Effector memory CD8-positive, alpha-beta T cell (primary cell): ENCODE results near the gene TRIM33.
"Not testable (repeated sequence)": the region's sequence is repeated elsewhere in the genome, so short reads cannot be mapped to it uniquely, and the experiment has no call there.

Experiments used
- ATAC-seq: fragments of 150-1000 bp; cut with Tn5 transposase; replicated peaks from 2 replicates; pipeline ENCODE4 v1.10.0; 2021; ENCODE audit warnings: mild to moderate bottlenecking, moderate library complexity
- DNase-seq, 3 experiments: peaks; one replicate each; pipeline ENCODE4 v3.0.0; 2021
- H3K27ac Mint-ChIP-seq, 2 donors: one replicate each; pipeline ENCODE4 v1.8.0; 2022; ENCODE audit warnings: mild to moderate bottlenecking in 2 of 2, mixed read lengths in 2 of 2, moderate library complexity in 2 of 2
- H3K27me3 Mint-ChIP-seq, 2 donors: one replicate each; pipeline ENCODE4 v1.8.0; 2022; ENCODE audit warnings: mixed read lengths in 2 of 2
- H3K36me3 Mint-ChIP-seq: one replicate; pipeline ENCODE4 v1.8.0; 2022; ENCODE audit warnings: mild to moderate bottlenecking, moderate library complexity, mixed read lengths; ENCODE audit not compliant: insufficient read depth
- H3K4me1 Mint-ChIP-seq, 2 donors: one replicate each; pipeline ENCODE4 v1.8.0; 2022; ENCODE audit warnings: low read depth in 2 of 2, mixed read lengths in 2 of 2
- H3K4me3 Mint-ChIP-seq, 2 donors: one replicate each; pipeline ENCODE4 v1.8.0; 2022; ENCODE audit warnings: mild to moderate bottlenecking in 2 of 2, mixed read lengths in 2 of 2, moderate library complexity in 2 of 2
- H3K9me3 Mint-ChIP-seq, 2 donors: one replicate each; pipeline ENCODE4 v1.8.0; 2022; ENCODE audit warnings: mixed read lengths in 2 of 2

TRIM33 gene

DNA sequence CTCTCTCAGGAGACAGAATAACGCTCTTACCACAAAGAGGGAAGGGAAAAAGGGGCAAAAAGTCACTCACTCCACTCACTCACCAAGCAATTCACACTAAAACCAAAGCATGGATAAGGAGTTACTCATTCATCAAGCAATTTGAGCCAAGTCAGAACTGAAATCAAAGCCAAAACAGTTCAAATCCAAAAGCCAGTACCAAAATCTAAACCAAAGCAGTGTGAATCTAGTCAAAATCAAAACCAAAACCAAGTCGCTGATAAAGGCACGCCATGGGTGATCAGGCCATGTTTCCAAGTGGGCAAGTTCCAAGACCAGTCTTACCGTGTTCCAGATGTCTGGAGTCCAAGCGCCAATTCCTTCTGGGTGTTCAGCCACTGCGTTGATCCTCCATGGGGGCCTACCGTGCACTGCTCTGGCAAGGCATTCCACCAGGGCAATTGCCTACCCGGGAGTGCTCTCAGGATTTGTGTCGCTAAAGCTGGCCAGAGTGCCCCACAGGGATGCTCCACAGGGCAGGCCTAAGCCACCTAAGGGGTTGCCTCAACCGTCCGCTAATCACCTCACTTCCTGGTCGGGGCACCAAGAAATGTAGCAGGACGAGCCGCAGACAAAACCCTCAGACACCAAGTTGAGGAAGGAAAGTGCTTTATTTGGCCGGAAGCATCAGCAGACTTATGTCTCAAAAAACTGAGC is 142.3 kb downstream of the TRIM33 start:
- H3K27me3 Mint-ChIP-seq, result peaks cover 0 to 7% of the 10 kb centered on the region in 2 donors
- H3K36me3 Mint-ChIP-seq, result no peaks in the 10 kb centered on the region
- H3K4me1 Mint-ChIP-seq, result no peaks in the 10 kb centered on the region
- no peak overlapping the region for H3K27ac Mint-ChIP-seq
- ATAC-seq (no peak), DNase-seq (no peak)
- H3K9me3 Mint-ChIP-seq, result peaks cover 0 to 1% of the 10 kb centered on the region in 2 donors
- H3K4me3 Mint-ChIP-seq, result no peak overlapping the region

DNA sequence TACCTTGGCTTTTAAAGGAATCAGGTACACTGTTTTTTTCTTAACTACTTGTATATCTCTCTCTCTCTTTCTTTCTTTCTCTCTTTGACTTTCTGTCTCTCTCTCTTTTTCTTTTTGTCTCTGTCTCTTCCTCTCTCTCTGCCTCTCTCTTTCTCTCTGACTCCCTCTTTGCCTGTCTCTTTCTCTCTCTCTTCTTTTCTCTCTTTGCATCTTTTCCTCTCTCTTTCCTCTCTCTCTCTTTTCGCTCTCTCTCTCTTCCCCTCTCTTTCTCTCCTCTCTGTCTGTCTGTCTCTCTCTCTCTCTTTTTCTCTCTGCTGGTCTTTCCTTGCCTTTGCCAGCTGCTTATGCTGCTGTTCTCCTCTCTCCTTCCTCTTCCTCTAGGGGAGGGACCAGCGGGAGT is 143.2 kb downstream of the TRIM33 start:
- Mint-ChIP-seq H3K36me3 (no peaks in the 10 kb centered on the region), H3K4me1 (no peaks in the 10 kb centered on the region), H3K9me3 (peaks cover 0 to 2% of the 10 kb centered on the region in 2 donors), H3K4me3 (no peak overlapping the region), H3K27me3 (peaks cover 0 to 7% of the 10 kb centered on the region in 2 donors), H3K27ac (no peak overlapping the region)
- DNase-seq (no peak), ATAC-seq (no peak)

- not testable (repeated sequence) for H3K36me3 Mint-ChIP-seq, DNase-seq, ATAC-seq, H3K4me1 Mint-ChIP-seq, H3K4me3 Mint-ChIP-seq, H3K27me3 Mint-ChIP-seq, H3K27ac Mint-ChIP-seq, H3K9me3 Mint-ChIP-seq
These were observed 147.8 kb downstream of the TRIM33 start for GRCh38 chr1:114363230-114363629.

DNA sequence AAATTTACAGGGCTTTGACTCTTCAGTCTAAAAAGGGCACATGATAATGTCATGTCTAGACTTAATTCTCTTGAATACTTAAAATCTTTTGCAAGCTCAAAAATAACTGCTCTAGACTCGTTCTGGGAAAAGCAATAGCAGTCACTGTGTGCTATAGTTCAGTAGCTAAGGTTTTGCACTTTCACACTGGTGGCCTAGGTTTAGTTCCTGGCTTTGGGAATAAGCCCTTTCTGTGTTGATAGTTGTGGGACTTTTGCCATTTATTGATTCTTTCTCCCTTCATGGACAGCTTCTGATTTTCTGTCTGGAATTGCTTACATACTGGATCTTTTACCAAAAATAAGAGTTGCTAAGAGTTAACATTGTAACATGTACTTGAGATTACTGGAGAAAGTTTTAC is 151.2 kb downstream of the TRIM33 start:
- DNase-seq, result no peak
- Mint-ChIP-seq H3K27ac (no peak overlapping the region), H3K27me3 (no peaks in the 10 kb centered on the region), H3K4me3 (no peak overlapping the region), H3K36me3 (no peaks in the 10 kb centered on the region), H3K4me1 (no peaks in the 10 kb centered on the region), H3K9me3 (peaks cover 0 to 2% of the 10 kb centered on the region in 2 donors)
- ATAC-seq, result no peak

DNA sequence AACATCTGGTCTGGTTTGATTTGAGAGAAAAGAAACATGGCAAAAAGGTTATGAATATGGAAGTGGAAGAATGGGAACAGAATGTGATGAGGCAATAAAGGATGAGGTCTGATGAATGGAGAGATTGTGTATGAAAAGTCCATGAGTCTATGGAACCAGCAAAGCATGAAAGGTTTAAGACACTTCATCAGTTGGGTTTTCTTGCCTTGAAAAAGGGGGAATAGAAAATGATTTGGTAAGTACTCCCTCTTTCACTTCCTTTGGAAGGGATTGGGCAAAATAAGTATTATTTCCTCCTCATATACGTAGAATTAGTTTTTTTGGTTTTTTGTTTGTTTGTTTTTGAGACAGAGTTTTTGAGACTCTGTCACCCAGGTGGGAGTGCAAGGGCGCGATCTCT is 155.8 kb downstream of the TRIM33 start:
- DNase-seq, result no peak
- no peaks in the 10 kb centered on the region for H3K9me3 Mint-ChIP-seq
- ATAC-seq, result no peak
- no peaks in the 10 kb centered on the region for H3K27me3 Mint-ChIP-seq
- H3K4me1 Mint-ChIP-seq, result peaks cover 3 to 8% of the 10 kb centered on the region in 2 donors
- H3K36me3 Mint-ChIP-seq, result no peaks in the 10 kb centered on the region
- H3K4me3 Mint-ChIP-seq, result no peak overlapping the region
- H3K27ac Mint-ChIP-seq, result no peak overlapping the region

- no peak for DNase-seq
- Mint-ChIP-seq H3K4me1 (peaks cover 3 to 8% of the 10 kb centered on the region in 2 donors), H3K27me3 (no peaks in the 10 kb centered on the region), H3K9me3 (no peaks in the 10 kb centered on the region), H3K36me3 (no peaks in the 10 kb centered on the region), H3K4me3 (no peak overlapping the region), H3K27ac (no peak overlapping the region)
- peak; percentile 19 for ATAC-seq
These were observed 157.7 kb downstream of the TRIM33 start for GRCh38 chr1:114353262-114353661.

DNA sequence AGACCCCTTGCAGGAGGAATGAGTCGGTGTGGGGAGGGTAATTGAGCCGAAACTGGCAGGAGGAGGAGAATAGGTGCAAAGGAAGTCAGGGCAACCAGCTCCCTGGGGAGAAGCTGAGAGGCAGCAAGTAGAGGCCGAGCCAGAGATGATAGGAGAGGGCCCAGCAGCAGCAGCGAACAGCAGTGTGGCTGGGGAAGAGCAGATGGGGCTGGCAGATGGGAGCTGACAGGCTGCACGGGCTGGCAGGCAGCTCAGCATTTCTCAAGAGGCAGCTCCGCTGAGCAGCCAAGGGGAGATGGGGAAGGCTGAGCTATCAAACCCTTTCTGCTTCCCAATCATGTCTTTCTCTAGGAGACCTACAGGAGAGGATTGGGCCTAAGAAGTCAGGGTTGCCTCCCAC is 158.2 kb downstream of the TRIM33 start:
- Mint-ChIP-seq H3K4me3 (no peak overlapping the region), H3K4me1 (peaks cover 3 to 8% of the 10 kb centered on the region in 2 donors), H3K9me3 (no peaks in the 10 kb centered on the region), H3K36me3 (no peaks in the 10 kb centered on the region), H3K27me3 (no peaks in the 10 kb centered on the region), H3K27ac (no peak overlapping the region)
- DNase-seq (no peak), ATAC-seq (no peak)

GRCh38 chr1:114350731-114351445 is 160.1 kb downstream of the TRIM33 start:
- H3K27me3 Mint-ChIP-seq, result no peaks in the 10 kb centered on the region
- no peak overlapping the region for H3K4me3 Mint-ChIP-seq
- no peak overlapping the region for H3K27ac Mint-ChIP-seq
- DNase-seq (no peak), ATAC-seq (no peak)
- H3K36me3 Mint-ChIP-seq, result peaks cover 3% of the 10 kb centered on the region
- no peaks in the 10 kb centered on the region for H3K9me3 Mint-ChIP-seq
- H3K4me1 Mint-ChIP-seq, result peaks cover 12 to 15% of the 10 kb centered on the region in 2 donors

DNA sequence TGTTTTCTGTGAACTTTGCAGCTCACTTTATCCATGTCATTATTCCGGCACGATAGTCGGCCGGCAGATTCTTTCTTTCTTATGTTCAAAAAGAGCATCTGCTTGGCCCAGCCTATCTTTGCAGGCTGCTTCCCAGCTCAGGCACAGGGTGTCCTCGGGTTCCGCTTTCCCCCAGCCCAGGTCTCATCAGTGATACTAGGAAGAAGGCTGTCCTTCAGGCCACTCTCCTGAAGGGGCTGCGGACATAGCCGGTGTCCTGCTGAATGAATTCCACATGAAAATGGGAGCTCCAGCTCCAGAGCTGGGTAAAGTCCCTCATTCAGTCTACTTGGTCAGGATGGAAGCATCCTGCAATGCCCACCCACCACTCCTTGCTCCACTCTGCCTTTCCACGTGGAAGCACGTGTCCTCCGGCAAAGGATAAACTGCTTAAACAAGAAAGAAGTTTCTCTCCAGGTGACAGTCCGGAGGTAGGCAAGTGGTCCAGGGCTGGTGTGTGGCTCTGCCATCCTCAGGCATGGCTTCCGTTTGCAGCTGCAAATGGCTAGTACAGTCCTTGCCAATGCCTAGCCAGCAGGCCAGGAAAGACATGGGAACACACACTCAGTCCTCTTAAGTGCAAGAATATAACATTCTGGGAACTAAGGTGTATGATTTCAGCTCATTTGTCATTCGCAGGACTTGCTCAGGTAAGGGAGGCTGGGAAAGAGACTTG is 161.0 kb downstream of the TRIM33 start:
- ATAC-seq, result no peak
- Mint-ChIP-seq H3K4me3 (no peak overlapping the region), H3K27me3 (no peaks in the 10 kb centered on the region), H3K36me3 (peaks cover 7% of the 10 kb centered on the region), H3K27ac (no peak overlapping the region), H3K4me1 (peaks cover 18 to 23% of the 10 kb centered on the region in 2 donors), H3K9me3 (no peaks in the 10 kb centered on the region)
- DNase-seq, result no peak

GRCh38 chr1:114347431-114348209 is 163.4 kb downstream of the TRIM33 start:
- no peaks in the 10 kb centered on the region for H3K27me3 Mint-ChIP-seq
- H3K36me3 Mint-ChIP-seq, result peaks cover 8% of the 10 kb centered on the region
- peaks cover 22 to 32% of the 10 kb centered on the region in 2 donors for H3K4me1 Mint-ChIP-seq
- H3K27ac Mint-ChIP-seq, result no peak overlapping the region
- DNase-seq (no peak), ATAC-seq (no peak)
- peak overlapping the region in 1 of 2 donors; percentile 23 for H3K4me3 Mint-ChIP-seq
- H3K9me3 Mint-ChIP-seq, result no peaks in the 10 kb centered on the region

DNA sequence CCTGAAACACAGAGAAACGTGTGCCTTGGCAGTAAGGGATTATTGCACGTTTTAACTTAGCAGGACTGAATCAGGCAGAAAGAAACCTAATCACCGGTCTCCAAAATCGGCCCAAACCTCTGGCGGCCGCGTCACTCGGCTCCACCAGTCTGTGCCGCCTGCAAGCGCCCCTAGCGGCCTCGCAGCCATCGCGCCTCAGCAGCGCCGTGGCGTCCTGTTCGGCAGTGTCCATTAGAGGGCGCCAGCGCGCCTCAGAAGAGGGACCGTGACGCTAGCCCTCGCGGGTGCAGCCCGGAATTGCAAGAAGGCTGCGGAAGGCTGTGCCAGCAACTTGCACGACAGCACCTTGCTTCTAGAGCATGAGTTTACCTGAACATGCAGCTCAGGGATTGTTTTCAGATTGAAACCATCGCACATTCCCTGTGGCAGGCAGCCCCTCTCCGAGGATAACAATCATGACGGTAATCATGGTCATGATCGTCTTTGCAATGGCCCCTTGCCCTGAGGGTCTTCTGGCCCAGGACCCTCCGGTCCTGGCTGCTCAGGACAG is 164.4 kb downstream of the TRIM33 start:
- Mint-ChIP-seq H3K4me3 (peak overlapping the region; percentile 95 to 96), H3K9me3 (no peaks in the 10 kb centered on the region), H3K36me3 (peaks cover 11% of the 10 kb centered on the region), H3K27ac (peak overlapping the region; percentile 90 to 97), H3K4me1 (peaks cover 29 to 38% of the 10 kb centered on the region in 2 donors), H3K27me3 (no peaks in the 10 kb centered on the region)
- DNase-seq, result peak; percentile 98 to 100 (median 100)
- peak; percentile 84 for ATAC-seq

GRCh38 chr1:114345930-114346479 is 165.0 kb downstream of the TRIM33 start:
- Mint-ChIP-seq H3K36me3 (peaks cover 16% of the 10 kb centered on the region), H3K4me3 (peak overlapping the region; percentile 95 to 96), H3K27ac (peak overlapping the region; percentile 90 to 97), H3K4me1 (peaks cover 35 to 44% of the 10 kb centered on the region in 2 donors), H3K27me3 (no peaks in the 10 kb centered on the region), H3K9me3 (no peaks in the 10 kb centered on the region)
- ATAC-seq, result no peak
- no peak for DNase-seq
